Ascending aorta (tissue), 2 donors: ENCODE data around the gene KCNA3. TPM values are rescaled to one million over a fixed set of nuclear protein-coding genes. Genes with fewer than 3 reads are reported as not detected.

Experiments
- DNase-seq, 2 donors: peaks; one replicate each; pipeline ENCODE4 v3.0.0-alpha.2; 2019; ENCODE audit warnings: low spot score in 2 of 2
- H3K27ac ChIP-seq, 2 donors: fragments of 200-600 bp; sonication (generic); one replicate each; pipeline ENCODE4 v1.5.1; 2016 to 2017; ENCODE audit warnings: mild to moderate bottlenecking in 1 of 2
- H3K27me3 ChIP-seq: fragments of 200-600 bp; sonication (generic); one replicate; pipeline ENCODE4 v1.5.1; 2017
- H3K36me3 ChIP-seq, 2 donors: fragments of 200-600 bp; sonication (generic); one replicate each; pipeline ENCODE4 v1.5.1; 2016
- H3K4me1 ChIP-seq, 2 donors: fragments of 200-600 bp; sonication (generic); one replicate each; pipeline ENCODE4 v1.5.1; 2016 to 2017; ENCODE audit warnings: mild to moderate bottlenecking in 1 of 2
- H3K4me3 ChIP-seq, 2 donors: fragments of 200-600 bp; sonication (generic); one replicate each; pipeline ENCODE4 v1.5.1; 2016 to 2017; ENCODE audit warnings: mild to moderate bottlenecking in 1 of 2
- H3K9me3 ChIP-seq, 2 donors: fragments of 200-600 bp; sonication (generic); one replicate each; pipeline ENCODE4 v1.5.1; 2016
- intact Hi-C: fragments of 100-400 bp; cut with DNase I; formaldehyde crosslinking; loops from one replicate; pipeline ENCODE4 v1.15.1; 2023
- total RNA-seq: library from RNA; depleted of rRNA; stranded (reverse); fragments of >200 nt; gene quantifications from one replicate; pipeline ENCODE4 v1.1.0, GENCODE V29; 2016
- TF ChIP-seq, protein P1 (sequence below), 3 experiments: fragments of 200-600 bp in 2 of 3; fragments of 450-650 bp in 1 of 3; sonication (generic) in 2 of 3; IDR thresholded peaks; one replicate each; pipeline ENCODE4 v1.5.1; 2016 to 2019; ENCODE audit warnings: antibody characterized with exemption in 3 of 3, mild to moderate bottlenecking in 1 of 3, moderate library complexity in 1 of 3

KCNA3 gene
- total RNA-seq, 1 donor from 2014 or later, result not detected

GRCh38 chr1:110688514-110688913 is 13.8 kb upstream of the KCNA3 start:
- Histone ChIP-seq H3K27me3 (no peaks in the 10 kb centered on the region), H3K27ac (no peak overlapping the region), H3K9me3 (no peaks in the 10 kb centered on the region), H3K36me3 (no peaks in the 10 kb centered on the region), H3K4me3 (no peak overlapping the region), H3K4me1 (no peaks in the 10 kb centered on the region)
- intact Hi-C loops, result no loop called here
- no peak for DNase-seq
- TF ChIP-seq, protein P1, sequence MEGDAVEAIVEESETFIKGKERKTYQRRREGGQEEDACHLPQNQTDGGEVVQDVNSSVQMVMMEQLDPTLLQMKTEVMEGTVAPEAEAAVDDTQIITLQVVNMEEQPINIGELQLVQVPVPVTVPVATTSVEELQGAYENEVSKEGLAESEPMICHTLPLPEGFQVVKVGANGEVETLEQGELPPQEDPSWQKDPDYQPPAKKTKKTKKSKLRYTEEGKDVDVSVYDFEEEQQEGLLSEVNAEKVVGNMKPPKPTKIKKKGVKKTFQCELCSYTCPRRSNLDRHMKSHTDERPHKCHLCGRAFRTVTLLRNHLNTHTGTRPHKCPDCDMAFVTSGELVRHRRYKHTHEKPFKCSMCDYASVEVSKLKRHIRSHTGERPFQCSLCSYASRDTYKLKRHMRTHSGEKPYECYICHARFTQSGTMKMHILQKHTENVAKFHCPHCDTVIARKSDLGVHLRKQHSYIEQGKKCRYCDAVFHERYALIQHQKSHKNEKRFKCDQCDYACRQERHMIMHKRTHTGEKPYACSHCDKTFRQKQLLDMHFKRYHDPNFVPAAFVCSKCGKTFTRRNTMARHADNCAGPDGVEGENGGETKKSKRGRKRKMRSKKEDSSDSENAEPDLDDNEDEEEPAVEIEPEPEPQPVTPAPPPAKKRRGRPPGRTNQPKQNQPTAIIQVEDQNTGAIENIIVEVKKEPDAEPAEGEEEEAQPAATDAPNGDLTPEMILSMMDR (IDR thresholded peaks at IDR 0.05), result no peak

GRCh38 chr1:110687250-110687649 is 12.5 kb upstream of the KCNA3 start:
- H3K4me3 ChIP-seq, result no peak overlapping the region
- no peaks in the 10 kb centered on the region for H3K27me3 ChIP-seq
- H3K9me3 ChIP-seq, result no peaks in the 10 kb centered on the region
- no peaks in the 10 kb centered on the region for H3K36me3 ChIP-seq
- TF ChIP-seq, protein P1 (IDR thresholded peaks at IDR 0.05), result no peak
- DNase-seq, result no peak
- no peaks in the 10 kb centered on the region for H3K4me1 ChIP-seq
- H3K27ac ChIP-seq, result no peak overlapping the region
- intact Hi-C loops, result no loop called here

DNA sequence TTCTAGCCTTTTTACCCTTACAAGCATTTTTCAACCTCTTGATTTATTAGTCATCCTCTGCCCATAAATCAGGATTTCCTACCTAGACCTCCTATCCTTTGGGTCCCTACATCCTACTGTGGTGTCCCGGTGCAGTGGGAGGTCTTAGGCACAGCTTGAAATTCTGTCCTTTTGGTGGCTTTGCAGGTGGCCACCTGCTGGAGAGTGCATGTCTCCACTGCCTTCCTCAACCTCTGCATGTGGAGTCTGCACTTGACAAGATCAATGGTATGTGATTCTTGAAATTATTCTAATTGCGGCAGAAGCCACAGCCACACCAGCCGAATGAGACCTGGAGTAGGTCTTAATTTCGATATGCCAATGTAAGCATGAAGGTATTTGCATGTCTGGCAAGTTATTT is 11.4 kb upstream of the KCNA3 start:
- no peak for DNase-seq

DNA sequence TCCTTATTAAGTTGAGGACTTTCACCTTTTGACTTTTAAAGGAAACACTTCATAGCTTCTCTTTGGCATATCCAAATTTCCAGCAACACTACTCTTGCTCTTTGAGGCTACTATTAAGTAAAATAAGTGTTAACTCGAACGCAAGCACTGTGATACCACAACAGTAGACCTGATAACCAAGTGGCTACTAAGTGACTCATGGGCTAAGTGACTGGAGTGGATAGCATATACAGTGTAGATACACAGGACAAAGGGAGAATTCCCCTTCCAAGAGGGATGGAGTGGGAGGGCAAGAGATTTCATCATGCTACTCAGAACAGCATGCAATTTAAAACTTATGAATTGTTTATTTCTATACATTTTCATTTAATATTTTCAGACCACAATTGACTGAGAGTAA is 9.8 kb upstream of the KCNA3 start:
- no peak for DNase-seq
- intact Hi-C loops, result no loop called here
- no peaks in the 10 kb centered on the region for H3K4me1 ChIP-seq
- no peaks in the 10 kb centered on the region for H3K36me3 ChIP-seq
- no peak overlapping the region for H3K4me3 ChIP-seq
- no peaks in the 10 kb centered on the region for H3K27me3 ChIP-seq
- H3K27ac ChIP-seq, result no peak overlapping the region
- H3K9me3 ChIP-seq, result no peaks in the 10 kb centered on the region
- TF ChIP-seq, protein P1 (IDR thresholded peaks at IDR 0.05), result no peak

More for the DNA sequence above, 11.4 kb upstream of the KCNA3 start:
- TF ChIP-seq, protein P1 (IDR thresholded peaks at IDR 0.05), result no peak
- H3K9me3 ChIP-seq, result no peaks in the 10 kb centered on the region
- H3K4me1 ChIP-seq, result no peaks in the 10 kb centered on the region
- H3K4me3 ChIP-seq, result no peak overlapping the region
- intact Hi-C loops, result no loop called here
- H3K36me3 ChIP-seq, result no peaks in the 10 kb centered on the region
- no peaks in the 10 kb centered on the region for H3K27me3 ChIP-seq
- H3K27ac ChIP-seq, result no peak overlapping the region

- Histone ChIP-seq H3K9me3 (no peaks in the 10 kb centered on the region), H3K36me3 (no peaks in the 10 kb centered on the region), H3K27ac (no peak overlapping the region), H3K4me3 (no peak overlapping the region), H3K27me3 (no peaks in the 10 kb centered on the region), H3K4me1 (no peaks in the 10 kb centered on the region)
- DNase-seq, result no peak
- TF ChIP-seq, protein P1 (IDR thresholded peaks at IDR 0.05), result no peak
- intact Hi-C loops, result no loop called here
Measured at GRCh38 chr1:110682898-110683297, 8.2 kb upstream of the KCNA3 start.
